H1 (cell line): Measurements from ENCODE around the gene GAS2L1. TPM values are rescaled to one million over a fixed set of nuclear protein-coding genes. Genes with fewer than 3 reads are reported as not detected.

Source experiments
- CTCF ChIA-PET: fragments of 300-600 bp; sonication (Branson Sonifier 250); formaldehyde crosslinking; loops from one replicate; lab custom pipeline; 2021; ENCODE audit not compliant: partially characterized antibody; lab: Charles Lee
- POLR2A ChIA-PET: fragments of 300-600 bp; sonication (Branson Sonifier 250); formaldehyde crosslinking; loops from one replicate; lab custom pipeline; 2021; ENCODE audit warnings: inconsistent platforms; ENCODE audit not compliant: partially characterized antibody; lab: Charles Lee
- DNase-seq, 2 experiments: peaks; one replicate each; pipeline versions ENCODE4 v3.0.0 to v3.0.0-alpha.2; 2010 to 2022; ENCODE audit warnings: low spot score in 2 of 2, low read depth in 1 of 2, mixed read lengths in 1 of 2
- FAIRE-seq: peaks from 2 replicates; lab custom pipeline; 2011; peaks lifted over from hg19 to GRCh38; lab: Jason Lieb, UNC
- H2AFZ ChIP-seq: 2 replicates; pipeline ENCODE4 v1.8.1; 2012; ENCODE audit warnings: low read length, inconsistent platforms
- H2AK5ac ChIP-seq: 2 replicates; pipeline ENCODE4 v1.6.1; 2013; ENCODE audit warnings: low read depth, low read length
- H2BK120ac ChIP-seq: replicated peaks from 2 replicates; pipeline ENCODE3; 2013; ENCODE audit warnings: low read depth, low read length, inconsistent platforms
- H2BK12ac ChIP-seq: 2 replicates; pipeline ENCODE4 v1.6.1; 2013; ENCODE audit warnings: low read depth, low read length
- H2BK15ac ChIP-seq: 2 replicates; pipeline ENCODE4 v1.6.1; 2013; ENCODE audit warnings: low read length
- H2BK20ac ChIP-seq: 2 replicates; pipeline ENCODE4 v1.6.1; 2013; ENCODE audit warnings: low read length
- H2BK5ac ChIP-seq: 2 replicates; pipeline ENCODE4 v1.6.1; 2013; ENCODE audit warnings: low read depth, low read length
- H3K14ac ChIP-seq: 2 replicates; pipeline ENCODE4 v1.6.1; 2013; ENCODE audit warnings: inconsistent platforms; ENCODE audit not compliant: insufficient read length
- H3K18ac ChIP-seq: 2 replicates; pipeline ENCODE4 v1.6.1; 2013; ENCODE audit warnings: low read length; ENCODE audit errors: extremely low read depth
- H3K23ac ChIP-seq: 2 replicates; pipeline ENCODE4 v1.6.1; 2013; ENCODE audit warnings: inconsistent platforms; ENCODE audit not compliant: insufficient read length
- H3K23me2 ChIP-seq: 2 replicates; pipeline ENCODE4 v1.6.1; 2013; ENCODE audit warnings: low read depth, low read length
- H3K27ac ChIP-seq: 2 replicates; pipeline ENCODE4 v1.6.1; 2011; ENCODE audit warnings: low read depth, low read length, inconsistent platforms
- H3K27me3 ChIP-seq, 4 experiments: replicated peaks in 1 of 4; 1 replicate in 1 of 4; 2 replicates in 3 of 4; pipeline versions ENCODE4 v1.6.1 to v1.8.1; 2011 to 2013; ENCODE audit warnings: low read length in 3 of 4, mild to moderate bottlenecking in 3 of 4, inconsistent platforms in 2 of 4, mixed read lengths in 2 of 4, moderate library complexity in 1 of 4; ENCODE audit not compliant: control insufficient read depth in 3 of 4, insufficient read depth in 3 of 4; ENCODE audit errors: extremely low read depth in 1 of 4
- H3K36me3 ChIP-seq, 4 experiments: 2 replicates each; pipeline versions ENCODE4 v1.6.1 to v1.8.1; 2011 to 2013; ENCODE audit warnings: mild to moderate bottlenecking in 4 of 4, low read length in 3 of 4, moderate library complexity in 2 of 4, control low read depth in 1 of 4, inconsistent platforms in 1 of 4; ENCODE audit not compliant: insufficient read depth in 4 of 4, control insufficient read depth in 2 of 4
- H3K4ac ChIP-seq: replicated peaks from 2 replicates; pipeline ENCODE3; 2013; ENCODE audit warnings: low read length, low read depth, mixed read lengths, inconsistent platforms; ENCODE audit not compliant: insufficient read length
- H3K4me1 ChIP-seq, 4 experiments: replicated peaks in 1 of 4; 1 replicate in 1 of 4; 2 replicates in 3 of 4; pipeline versions ENCODE4 v1.6.1 to v1.8.1; 2011 to 2013; ENCODE audit warnings: low read length in 3 of 4, inconsistent platforms in 2 of 4, mixed read lengths in 1 of 4; ENCODE audit not compliant: insufficient read depth in 4 of 4, control insufficient read depth in 3 of 4
- H3K4me2 ChIP-seq, 2 experiments: 2 replicates each; pipeline versions ENCODE4 v1.6.1 to v1.8.1; 2011 to 2013; ENCODE audit warnings: low read depth in 2 of 2, low read length in 2 of 2, control low read depth in 1 of 2, inconsistent platforms in 1 of 2, mild to moderate bottlenecking in 1 of 2; ENCODE audit not compliant: insufficient read depth in 1 of 2
- H3K4me3 ChIP-seq, 4 experiments: fragments of 200-600, 300-600 bp in 1 of 4; sonication (generic), shearing (Covaris generic), sonication (Bioruptor Twin) in 1 of 4; 2 replicates each; pipeline versions ENCODE4 v1.5.1 to v1.8.1; 2011 to 2016; ENCODE audit warnings: low read length in 4 of 4, low read depth in 3 of 4, control low read depth in 2 of 4, inconsistent platforms in 2 of 4, mild to moderate bottlenecking in 2 of 4, mixed read lengths in 1 of 4, moderate library complexity in 1 of 4; ENCODE audit not compliant: insufficient read depth in 2 of 4; ENCODE audit errors: extremely low read depth in 1 of 4
- H3K56ac ChIP-seq: replicated peaks from 2 replicates; pipeline ENCODE3; 2013; ENCODE audit warnings: low read depth, mild to moderate bottlenecking, mixed read lengths, low read length, inconsistent platforms; ENCODE audit not compliant: insufficient read length
- H3K79me1 ChIP-seq: 2 replicates; pipeline ENCODE4 v1.6.1; 2013; ENCODE audit warnings: low read depth, low read length, control low read depth
- H3K79me2 ChIP-seq, 2 experiments: 2 replicates each; pipeline versions ENCODE4 v1.6.1 to v1.8.1; 2012 to 2013; ENCODE audit warnings: low read length in 2 of 2, mild to moderate bottlenecking in 2 of 2, inconsistent platforms in 1 of 2; ENCODE audit not compliant: insufficient read depth in 2 of 2, control insufficient read depth in 1 of 2
- H3K9ac ChIP-seq, 4 experiments: replicated peaks in 1 of 4; 1 replicate in 1 of 4; 2 replicates in 3 of 4; pipeline versions ENCODE4 v1.6.1 to v1.8.1; 2011 to 2013; ENCODE audit warnings: low read depth in 3 of 4, low read length in 3 of 4, control low read depth in 2 of 4, mild to moderate bottlenecking in 2 of 4, moderate library complexity in 2 of 4, inconsistent platforms in 1 of 4; ENCODE audit errors: extremely low read depth in 1 of 4
- H3K9me3 ChIP-seq, 2 experiments: 2 replicates each; pipeline versions ENCODE4 v1.6.1 to v1.8.1; 2012 to 2013; ENCODE audit warnings: mild to moderate bottlenecking in 2 of 2, moderate library complexity in 2 of 2, control low read depth in 1 of 2, inconsistent platforms in 1 of 2, low read depth in 1 of 2, low read length in 1 of 2, mixed read lengths in 1 of 2; ENCODE audit not compliant: insufficient read depth in 2 of 2
- H4K20me1 ChIP-seq, 2 experiments: replicated peaks in 1 of 2; 2 replicates each; pipeline versions ENCODE3 to v1.8.1; 2011 to 2013; ENCODE audit warnings: inconsistent platforms in 2 of 2, low read length in 2 of 2, mild to moderate bottlenecking in 1 of 2; ENCODE audit not compliant: insufficient read depth in 2 of 2, control insufficient read depth in 1 of 2
- H4K5ac ChIP-seq: 2 replicates; pipeline ENCODE4 v1.6.1; 2013; ENCODE audit warnings: low read length, low read depth, mixed read lengths, inconsistent platforms; ENCODE audit not compliant: insufficient read length
- H4K8ac ChIP-seq: 2 replicates; pipeline ENCODE4 v1.8.0; 2013; ENCODE audit warnings: mild to moderate bottlenecking, moderate library complexity, low read length, inconsistent platforms; ENCODE audit not compliant: insufficient read depth; ENCODE audit errors: extremely low read depth
- H4K91ac ChIP-seq: replicated peaks from 2 replicates; pipeline ENCODE3; 2013; ENCODE audit warnings: low read length, mixed read lengths, inconsistent platforms; ENCODE audit not compliant: insufficient read length
- FOSL1 ChIP-seq: IDR thresholded peaks from 2 replicates; pipeline ENCODE4 v1.6.1; 2011; ENCODE audit warnings: mild to moderate bottlenecking, low read depth, low read length, moderate library complexity; ENCODE audit not compliant: insufficient read depth
- GABPA ChIP-seq: IDR thresholded peaks from 2 replicates; pipeline ENCODE4 v1.6.1; 2011; ENCODE audit warnings: mild to moderate bottlenecking, low read length, moderate library complexity, borderline replicate concordance; ENCODE audit not compliant: insufficient read depth
- GTF2F1 ChIP-seq: IDR thresholded peaks from 2 replicates; pipeline ENCODE4 v1.6.1; 2012; ENCODE audit warnings: low read depth, low read length, improper control_type of control experiment, borderline replicate concordance
- JUN ChIP-seq: IDR thresholded peaks from 2 replicates; pipeline ENCODE4 v1.6.1; 2011; ENCODE audit warnings: low read depth, mild to moderate bottlenecking, improper control_type of control experiment, low read length
- JUND ChIP-seq: IDR thresholded peaks from 2 replicates; pipeline ENCODE4 v1.6.1; 2011; ENCODE audit warnings: mild to moderate bottlenecking, improper control_type of control experiment, low read length
- NRF1 ChIP-seq: IDR thresholded peaks from 2 replicates; pipeline ENCODE4 v1.6.1; 2011; ENCODE audit warnings: mild to moderate bottlenecking, low read depth, low read length, improper control_type of control experiment
- POLR2AphosphoS5 ChIP-seq: IDR thresholded peaks from 2 replicates; pipeline ENCODE4 v1.6.1; 2011; ENCODE audit warnings: low read depth, low read length
- POU5F1 ChIP-seq: IDR thresholded peaks from 2 replicates; pipeline ENCODE4 v1.6.1; 2011; ENCODE audit warnings: low read depth, mild to moderate bottlenecking, low read length, moderate library complexity
- RXRA ChIP-seq: IDR thresholded peaks from 2 replicates; pipeline ENCODE4 v1.6.1; 2011; ENCODE audit warnings: low read depth, mild to moderate bottlenecking, low read length, moderate library complexity; ENCODE audit not compliant: insufficient read depth
- SAP30 ChIP-seq: fragments of 300-600 bp; sonication (generic); IDR thresholded peaks from 2 replicates; pipeline ENCODE4 v1.7.1; 2012; ENCODE audit warnings: low read length, moderate library complexity, mild to moderate bottlenecking, inconsistent platforms; ENCODE audit not compliant: insufficient read depth, insufficient replicate concordance
- SRF ChIP-seq: IDR thresholded peaks from 2 replicates; pipeline ENCODE4 v1.6.1; 2011; ENCODE audit warnings: mild to moderate bottlenecking, low read depth, low read length, moderate library complexity
- TAF1 ChIP-seq: IDR thresholded peaks from 2 replicates; pipeline ENCODE4 v1.6.1; 2011; ENCODE audit warnings: mild to moderate bottlenecking, low read depth, low read length
- TBP ChIP-seq: IDR thresholded peaks from 2 replicates; pipeline ENCODE4 v1.6.1; 2011; ENCODE audit warnings: low read depth, low read length, improper control_type of control experiment
- TCF12 ChIP-seq: IDR thresholded peaks from 2 replicates; pipeline ENCODE4 v1.6.1; 2011; ENCODE audit warnings: low read depth, mild to moderate bottlenecking, low read length
- TEAD4 ChIP-seq: IDR thresholded peaks from 2 replicates; pipeline ENCODE4 v1.6.1; 2012; ENCODE audit warnings: low read depth, low read length, inconsistent platforms, mixed read lengths
- WGBS, 2 experiments: shearing (Covaris generic) in 1 of 2; methylation state at CpG; one replicate each; pipeline versions ENCODE4 v1.1.6 to v1.1.7; 2013 to 2015; ENCODE audit warnings: low lambda C conversion rate in 2 of 2, mixed read lengths in 2 of 2, inconsistent platforms in 1 of 2, low coverage in 1 of 2, missing lambda C conversion rate in 1 of 2; ENCODE audit not compliant: insufficient replicate concordance in 2 of 2, insufficient coverage in 1 of 2, insufficient read length in 1 of 2; ENCODE audit errors: extremely low coverage in 1 of 2, missing lambda C conversion rate in 1 of 2; 5-methylcytosine and 5-hydroxymethylcytosine counted together
- polyA plus RNA-seq, 7 experiments: library from polyadenylated mRNA; depleted of rRNA in 3 of 7; stranded (reverse) in 5 of 7; unstranded in 2 of 7; fragments of >200 nt in 5 of 7; fragments of 200-250 nt in 2 of 7; gene quantifications; 1 replicate in 5 of 7; 2 replicates in 1 of 7; 4 replicates in 1 of 7; pipeline versions ENCODE4 v1.2.1 to v1.2.3, GENCODE V29; 2011 to 2013; ENCODE audit warnings: missing spikeins in 2 of 7, mixed read lengths in 2 of 7
- total RNA-seq: library from RNA; stranded (reverse); fragmentation: NEBNext Ultra II Directional; extraction: Animal tissue kit (Norgen Biotek cat#: 25700); gene quantifications from 2 replicates; pipeline ENCODE4 v1.2.1, GENCODE V29; 2021

The GAS2L1 gene
- total and polyA plus RNA-seq, 2 of the 8 experiments (the other 6 are each of a cell fraction or from before 2014, with no cell fraction given), result 3.6 to 10.1 TPM

GRCh38 chr22:29319072-29319471, 12.6 kb downstream of the GAS2L1 start:
- Histone ChIP-seq H3K4me2 (no peak overlapping the region), H2BK120ac (no peak overlapping the region), H3K79me2 (no peaks in the 10 kb centered on the region), H3K14ac (no peak overlapping the region), H3K9me3 (peaks cover 0 to 4% of the 10 kb centered on the region in 2 experiments; a peak in 1 of 4 replicates), H2AK5ac (no peak overlapping the region), H4K20me1 (peaks cover under 1 to 3% of the 10 kb centered on the region in 2 experiments), H3K36me3 (peaks cover 0 to 4% (median 0%) of the 10 kb centered on the region in 4 experiments; a peak in 1 of 8 replicates), H2BK20ac (no peak overlapping the region), H2BK12ac (no peak overlapping the region), H3K4me3 (no peak overlapping the region), H3K23me2 (peaks cover 6% of the 10 kb centered on the region; the same call in 1 of the 2 replicates), H3K4me1 (peaks cover 0 to 10% (median 4%) of the 10 kb centered on the region in 4 experiments; a peak in 6 of 7 replicates), H2AFZ (no peak overlapping the region), H3K18ac (no peak overlapping the region), H3K79me1 (no peaks in the 10 kb centered on the region), H2BK5ac (no peak overlapping the region), H3K27me3 (peaks cover 20 to 31% (median 31%) of the 10 kb centered on the region in 4 experiments), H4K91ac (no peak overlapping the region), H2BK15ac (no peak overlapping the region), H3K4ac (peak overlapping the region; percentile 69), H3K27ac (no peak overlapping the region), H4K8ac (no peak overlapping the region), H4K5ac (no peak overlapping the region), H3K23ac (no peak overlapping the region), H3K9ac (no peak overlapping the region), H3K56ac (no peak overlapping the region)
- FAIRE-seq (no peak), DNase-seq (no peak)
- WGBS, 2 experiments, result 79% methylated on average over 2 of the region's 2 CpGs; no CpG with 5 or more reads in 1 of the 2 experiments
- ChIA-PET POLR2A (interaction anchor here (1.5 to 3.9 kb wide), 2 partner anchors 11 to 18 kb away, joined by 3 to 17 read pairs; no protein-coding TSS in a partner anchor), CTCF (interaction anchor here (1.5 to 2.6 kb wide), 3 partner anchors 12 to 16 kb away, joined by 4 to 10 read pairs (median 7); partner anchors contain the start of gene GAS2L1)
- TF ChIP-seq POU5F1 (no peak), SAP30 (no peak), TCF12 (no peak), GTF2F1 (no peak), RXRA (no peak), FOSL1 (no peak), TEAD4 (no peak), POLR2AphosphoS5 (no peak), JUN (no peak), JUND (no peak), TAF1 (no peak), GABPA (no peak), NRF1 (no peak), SRF (no peak), TBP (no peak)
